GM03348 (cell line): ENCODE data around the gene RPS2.
"Not testable (repeated sequence)": the region's sequence is repeated elsewhere in the genome, so short reads cannot be mapped to it uniquely, and the experiment has no call there.

Source experiments
- DNase-seq: peaks from one replicate; pipeline ENCODE4 v3.0.0; 2012; ENCODE audit warnings: low spot score

RPS2 gene

DNA sequence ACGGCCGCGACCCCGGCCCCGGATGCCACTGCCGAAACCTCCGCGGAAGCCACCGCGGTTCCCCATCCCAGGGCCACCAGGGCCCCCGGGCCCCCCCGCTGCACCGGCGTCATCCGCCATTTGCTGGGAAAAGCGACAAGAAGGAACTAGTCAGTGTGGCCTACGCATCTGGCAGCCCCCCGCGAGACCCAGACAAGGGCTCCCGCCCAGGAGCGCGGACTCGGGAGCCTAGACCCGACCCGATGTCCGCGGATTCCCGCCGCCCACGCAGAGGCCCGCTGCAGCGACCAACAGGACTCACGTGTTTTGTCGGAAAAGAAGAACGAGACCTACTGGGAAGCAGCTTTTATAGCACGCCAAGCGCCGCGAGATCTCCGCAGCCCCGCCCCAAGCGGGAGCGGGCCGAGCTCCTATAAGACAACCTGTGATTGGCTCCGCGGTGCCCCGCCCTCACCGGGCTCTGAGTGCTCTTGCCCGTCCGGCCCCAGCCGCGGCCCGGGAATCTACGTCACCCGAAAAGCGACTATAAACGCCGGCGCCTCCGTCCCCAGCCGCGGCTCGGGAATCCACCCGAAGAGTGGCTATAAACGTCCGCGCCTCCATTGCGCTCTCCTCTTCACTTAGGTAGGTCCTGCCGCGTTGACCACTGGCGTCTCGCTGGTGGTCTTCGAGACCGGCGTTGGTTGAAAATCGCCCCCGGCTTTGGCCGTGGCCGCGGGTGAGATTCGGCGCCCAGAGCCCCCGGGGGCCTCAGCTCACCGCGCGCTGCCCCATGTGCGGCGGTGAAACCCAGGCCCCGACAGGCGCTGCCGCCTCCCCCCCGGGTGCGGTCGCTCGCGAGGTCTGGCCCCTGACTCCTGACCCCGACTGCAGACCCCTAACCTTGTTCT, at the start of gene RPS2:
TSS of gene RPS2 (minus strand) at position 321 of the 890 bp plus-strand sequence. CDS start at position 120, 201 bp downstream.
- peak; percentile 100 for DNase-seq

DNA sequence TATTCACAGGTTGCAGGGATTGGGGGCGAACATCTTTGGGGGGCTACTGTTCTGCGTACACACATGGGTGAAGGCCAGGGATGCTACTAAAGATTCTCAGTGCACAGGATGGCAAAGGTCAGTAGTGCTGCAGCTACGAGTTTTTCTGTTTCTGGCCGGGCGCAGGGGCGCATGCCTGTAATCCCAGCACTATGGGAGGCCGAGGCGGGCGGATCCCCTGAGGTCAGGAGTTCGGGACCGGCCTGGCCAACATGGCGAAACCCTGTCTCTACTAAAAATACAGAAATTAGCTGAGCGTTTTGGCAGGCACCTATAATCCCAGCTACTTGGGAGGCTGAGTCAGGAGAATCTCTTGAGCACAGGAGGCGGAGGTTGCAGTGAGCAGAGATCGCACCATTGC, 48.9 kb upstream of the RPS2 start:
- no peak for DNase-seq

DNA sequence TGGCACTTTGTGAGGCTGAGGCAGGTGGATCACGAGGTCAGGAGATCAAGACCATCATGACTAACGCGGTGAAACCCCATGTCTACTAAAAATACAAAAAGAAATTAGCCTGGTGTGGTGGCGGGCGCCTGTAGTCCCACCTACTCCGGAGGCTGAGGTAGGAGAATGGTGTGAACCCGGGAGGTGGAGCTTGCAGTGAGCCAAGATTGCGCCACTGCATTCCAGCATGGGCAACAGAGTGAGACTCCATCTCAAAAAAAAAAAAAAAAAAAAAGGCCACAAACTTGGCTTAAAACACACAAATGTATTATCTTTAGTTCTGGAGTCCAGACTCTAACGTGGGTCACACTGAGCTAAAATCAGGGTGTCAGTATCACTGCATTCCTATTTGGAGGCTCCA, 47.1 kb upstream of the RPS2 start:
- DNase-seq: not testable (repeated sequence)

DNA sequence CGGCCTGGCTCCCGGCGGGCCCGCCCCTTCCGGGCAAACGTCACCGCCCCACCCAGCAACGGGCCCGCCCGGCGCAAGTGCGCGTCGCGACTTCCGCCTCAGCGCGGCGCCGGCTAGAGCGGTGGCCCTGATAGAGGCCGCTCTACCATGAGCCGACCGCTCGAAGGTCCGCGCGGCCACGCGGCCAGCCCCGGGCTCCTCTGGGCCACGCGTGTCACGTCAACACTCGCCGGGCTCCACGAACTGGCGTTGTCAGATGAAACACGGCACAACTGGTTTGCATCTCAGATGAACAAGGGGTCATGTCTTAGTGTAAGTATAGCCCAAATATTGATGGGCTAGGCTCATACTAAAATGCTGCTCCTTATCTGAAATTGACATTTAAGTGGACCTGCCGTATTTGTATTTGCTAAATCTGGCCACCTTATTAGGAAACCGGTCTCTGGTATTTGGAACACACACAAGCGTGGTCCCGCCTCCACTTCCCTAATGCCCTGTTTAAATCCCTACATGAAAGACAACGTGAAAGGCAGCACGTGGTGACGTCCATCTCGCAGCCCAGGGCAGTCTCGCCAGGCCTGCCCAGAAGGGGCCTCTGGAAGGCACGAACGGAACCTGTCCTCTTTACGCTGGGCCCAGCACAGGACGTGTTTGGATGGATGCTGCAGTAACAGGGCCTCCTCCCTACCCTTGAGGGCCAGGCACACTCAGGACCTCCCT, 45.3 kb upstream of the RPS2 start, which contains the start of gene ZNF598:
TSS of gene ZNF598 (minus strand) at position 31 of the 720 bp plus-strand sequence.
- peak; percentile 96 for DNase-seq

DNA sequence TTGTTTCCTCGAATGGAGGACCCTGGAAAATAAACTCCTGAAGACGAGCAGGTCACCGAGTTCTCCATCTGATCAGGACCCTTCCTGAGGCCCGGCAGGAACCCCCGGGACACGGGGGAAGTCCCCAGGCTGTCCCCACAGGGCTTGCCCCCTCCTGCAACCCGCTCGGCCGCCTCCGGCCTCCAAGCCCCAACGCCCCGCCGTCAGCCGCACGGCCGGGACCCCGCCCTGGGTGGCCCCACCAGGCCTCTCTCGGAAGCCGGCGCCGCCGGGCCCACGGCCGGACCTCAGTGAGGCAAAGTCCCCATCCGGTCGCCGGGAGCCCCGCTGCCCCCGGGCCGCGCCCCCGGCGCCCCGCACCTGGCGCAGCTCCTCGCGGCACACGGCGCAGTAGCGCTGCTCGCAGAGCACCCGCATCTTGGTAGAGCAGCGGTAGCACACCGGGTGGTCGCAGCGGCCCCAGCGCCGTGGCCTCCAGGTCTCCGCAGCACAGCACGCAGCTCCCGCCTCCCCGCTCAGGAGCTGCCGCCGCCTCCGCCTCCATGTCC, 44.6 kb upstream of the RPS2 start:
- DNase-seq: no peak

DNA sequence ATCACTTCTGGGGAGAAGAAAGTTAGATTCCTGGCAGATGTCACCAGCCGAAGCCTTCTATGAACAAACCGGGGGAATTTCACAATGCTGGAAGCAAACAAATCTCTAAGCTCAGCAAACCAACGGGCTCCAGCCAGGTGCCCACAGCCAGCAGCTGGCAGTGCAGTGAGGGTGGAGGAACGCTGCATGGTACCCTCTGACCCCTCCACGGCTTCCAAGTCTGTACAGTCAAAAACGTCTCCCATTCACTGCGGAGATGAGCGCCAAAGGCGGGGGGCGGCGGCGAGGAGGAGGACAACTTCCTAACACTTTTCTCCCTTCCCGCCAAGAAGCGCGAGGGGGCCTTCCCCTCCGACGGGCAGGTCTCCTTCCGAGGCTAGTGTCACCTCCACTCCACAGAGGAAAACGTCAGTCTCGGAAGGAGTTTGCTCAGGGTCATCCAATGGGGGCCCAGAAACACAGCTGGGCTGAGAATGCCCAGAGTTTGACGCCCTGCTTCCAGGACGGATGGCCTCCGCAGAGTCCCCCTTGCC, 44.1 kb upstream of the RPS2 start:
- peak; percentile 53 for DNase-seq

DNA sequence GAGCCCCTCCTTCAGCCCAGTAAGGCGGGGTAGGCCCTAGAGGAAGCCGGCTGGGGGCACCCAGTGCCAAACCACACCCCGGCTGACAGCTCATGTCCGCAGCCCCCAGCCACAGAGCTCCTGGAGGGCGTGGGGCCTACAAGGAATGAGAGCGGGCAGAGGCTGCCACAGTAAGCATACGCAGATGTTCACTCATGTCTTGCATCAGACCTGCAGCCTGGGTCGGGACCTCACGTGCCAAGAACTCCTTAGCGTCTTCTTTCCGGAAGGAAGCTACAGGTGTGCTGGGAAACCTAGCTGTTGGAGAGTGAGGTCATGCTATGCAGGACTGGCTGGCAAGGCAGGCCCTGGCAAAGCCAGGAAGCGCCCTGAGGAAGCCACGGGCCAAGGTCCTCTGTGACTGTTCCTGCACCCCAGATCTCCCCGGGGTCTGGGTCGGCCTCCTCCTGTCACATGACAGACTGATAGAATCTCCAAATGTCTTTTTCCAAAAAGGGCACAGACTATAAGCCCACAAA, 43.4 kb upstream of the RPS2 start:
- DNase-seq: peak; percentile 89

DNA sequence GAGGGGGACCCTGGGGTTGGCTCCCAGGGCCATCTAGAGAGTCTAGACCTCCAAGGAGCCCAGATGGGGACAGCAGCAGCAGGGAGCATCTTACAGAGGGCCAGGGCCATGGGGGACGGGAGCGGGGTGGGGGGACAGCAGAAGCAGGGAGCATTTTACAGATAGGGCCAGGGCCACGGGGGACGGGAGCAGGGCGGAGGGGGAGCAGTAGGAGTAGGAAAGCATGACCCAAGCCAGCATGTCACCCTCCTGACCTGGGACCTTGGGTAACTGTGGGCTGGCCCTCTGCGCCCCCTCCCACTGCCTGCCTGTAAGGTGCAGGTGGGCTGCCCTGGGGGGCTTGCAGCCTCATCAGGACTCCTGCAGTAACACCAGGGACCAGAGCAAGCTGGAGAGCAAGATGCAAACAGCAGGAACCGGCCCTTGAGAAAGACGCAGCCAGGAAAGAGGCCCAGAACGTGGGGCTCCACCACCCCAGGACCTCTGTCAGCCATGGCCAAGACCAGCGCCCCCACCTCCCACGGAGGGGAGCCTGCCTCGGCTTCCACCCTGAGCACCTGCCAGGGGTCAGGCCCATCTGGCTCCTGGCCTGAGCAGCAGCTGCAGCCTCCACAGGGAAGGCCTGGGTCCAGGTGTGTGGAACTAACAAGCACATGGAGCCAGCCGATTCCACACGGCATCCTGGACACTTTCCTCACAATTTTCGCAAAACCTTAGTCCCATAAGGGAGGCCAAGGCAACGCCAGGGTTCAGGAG, 42.6 kb upstream of the RPS2 start:
- no peak for DNase-seq

DNA sequence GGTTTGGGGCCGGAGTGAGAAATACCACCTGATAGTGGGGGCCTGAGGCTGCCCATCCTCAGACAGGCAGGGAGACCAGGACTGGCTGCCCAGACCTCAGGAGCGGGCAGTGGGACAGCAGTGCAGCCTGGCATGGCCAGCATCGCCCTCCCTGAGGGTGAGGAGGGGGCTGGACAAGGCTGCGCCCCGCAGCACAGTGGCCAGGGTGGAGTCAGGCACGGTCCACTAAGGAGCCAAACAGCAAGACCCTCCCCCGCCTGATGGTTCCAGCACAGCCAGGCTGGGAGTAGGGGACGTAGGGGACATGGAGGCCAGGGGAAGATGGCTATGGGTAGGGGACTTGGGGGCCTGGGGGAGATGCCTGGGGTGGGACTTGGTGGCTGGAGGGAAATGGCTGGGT, 41.7 kb upstream of the RPS2 start:
- no peak for DNase-seq

DNA sequence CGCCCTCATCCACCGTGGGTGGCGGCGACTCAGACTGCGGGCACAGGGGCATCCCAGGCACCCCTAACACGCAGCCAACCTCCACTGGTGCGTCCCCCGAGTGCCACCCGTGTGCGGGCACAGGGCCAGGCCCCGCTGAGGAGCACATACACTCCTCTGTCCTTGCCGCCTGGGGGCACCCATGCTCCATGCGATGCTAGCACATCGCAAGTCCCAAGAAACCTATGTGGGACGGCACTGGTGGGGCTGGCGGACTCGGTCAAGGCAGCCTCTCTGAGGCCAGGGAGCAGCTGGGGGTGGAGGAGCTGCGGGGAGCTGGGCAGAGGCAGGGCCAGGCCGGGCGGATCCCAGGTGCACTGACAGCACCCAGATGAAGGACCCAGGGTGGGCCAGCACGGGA, 41.0 kb upstream of the RPS2 start:
- DNase-seq: no peak

DNA sequence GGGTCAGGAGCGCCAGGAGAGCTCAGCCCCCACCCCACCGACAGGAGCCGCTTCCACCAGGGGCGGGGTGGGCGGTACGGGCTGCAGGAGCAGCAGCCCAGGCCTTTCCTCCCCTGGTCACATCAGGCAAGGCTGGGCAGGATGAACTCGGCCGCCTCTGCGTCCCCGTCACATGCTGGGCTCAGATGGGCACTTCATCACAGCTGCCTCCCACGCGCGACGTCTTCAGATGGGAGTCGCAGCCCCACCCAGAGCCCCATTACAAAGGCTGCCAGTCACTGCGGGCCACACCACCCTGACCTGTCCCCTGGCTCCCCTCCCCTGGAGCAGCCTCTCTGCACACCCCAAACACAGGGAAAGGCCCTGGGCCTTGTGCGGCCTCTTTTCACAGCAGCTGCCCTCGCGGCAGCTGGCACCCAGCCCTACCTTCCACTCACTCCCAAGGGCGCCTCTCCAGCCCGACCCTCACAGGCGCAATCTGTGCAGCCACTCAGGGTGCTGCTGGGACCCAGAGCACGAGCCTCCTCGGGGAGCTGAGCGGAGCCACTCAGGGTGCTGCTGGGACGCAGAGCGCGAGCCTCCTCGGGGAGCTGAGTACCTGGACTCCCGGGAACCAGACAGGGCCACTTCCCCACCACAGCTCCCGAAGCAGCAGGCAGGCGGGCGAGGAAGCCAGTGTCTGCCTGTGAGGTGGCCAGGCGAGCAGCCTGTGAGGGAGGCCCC, 40.3 kb upstream of the RPS2 start:
- no peak for DNase-seq

DNA sequence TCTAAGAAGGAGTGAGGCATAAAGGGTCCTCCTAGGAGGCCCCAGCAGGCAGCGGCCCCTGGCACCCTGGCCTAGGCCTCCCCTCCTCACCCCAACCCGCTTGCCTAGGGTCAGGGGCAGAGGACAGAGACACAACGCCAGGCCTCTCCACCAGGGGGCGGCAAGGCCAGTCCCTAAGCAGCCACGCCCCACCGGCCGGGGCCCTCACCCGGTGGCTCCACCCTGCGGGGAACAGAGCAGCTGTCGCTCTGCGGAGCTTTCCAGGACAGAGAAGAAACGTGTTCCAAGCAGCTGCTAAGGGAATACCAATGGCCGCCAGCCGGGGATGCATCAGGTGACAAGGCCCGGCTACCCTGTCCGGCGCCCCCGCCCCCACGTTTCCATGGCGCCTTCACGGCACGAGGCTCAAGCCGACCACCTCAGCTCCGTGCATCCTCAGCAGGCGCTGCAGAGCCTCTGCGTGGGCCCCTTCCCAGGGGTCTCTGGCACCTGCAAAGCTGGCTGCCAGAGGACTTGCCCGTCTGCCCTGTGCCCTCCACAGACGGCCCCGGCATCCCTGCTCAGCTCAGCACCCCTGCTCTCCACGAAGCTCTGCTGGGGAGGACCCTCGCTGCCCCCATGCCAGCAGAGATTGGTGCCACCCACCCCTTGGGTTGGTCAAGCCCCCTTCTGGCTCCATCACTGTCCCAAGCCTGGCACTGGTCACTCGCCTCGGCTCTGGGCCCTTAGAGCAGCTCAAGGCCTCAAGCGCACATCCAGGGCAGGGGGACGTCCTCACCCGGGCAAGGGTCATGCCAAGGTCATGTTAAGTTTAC, 39.4 kb upstream of the RPS2 start:
- peak; percentile 94 for DNase-seq

DNA sequence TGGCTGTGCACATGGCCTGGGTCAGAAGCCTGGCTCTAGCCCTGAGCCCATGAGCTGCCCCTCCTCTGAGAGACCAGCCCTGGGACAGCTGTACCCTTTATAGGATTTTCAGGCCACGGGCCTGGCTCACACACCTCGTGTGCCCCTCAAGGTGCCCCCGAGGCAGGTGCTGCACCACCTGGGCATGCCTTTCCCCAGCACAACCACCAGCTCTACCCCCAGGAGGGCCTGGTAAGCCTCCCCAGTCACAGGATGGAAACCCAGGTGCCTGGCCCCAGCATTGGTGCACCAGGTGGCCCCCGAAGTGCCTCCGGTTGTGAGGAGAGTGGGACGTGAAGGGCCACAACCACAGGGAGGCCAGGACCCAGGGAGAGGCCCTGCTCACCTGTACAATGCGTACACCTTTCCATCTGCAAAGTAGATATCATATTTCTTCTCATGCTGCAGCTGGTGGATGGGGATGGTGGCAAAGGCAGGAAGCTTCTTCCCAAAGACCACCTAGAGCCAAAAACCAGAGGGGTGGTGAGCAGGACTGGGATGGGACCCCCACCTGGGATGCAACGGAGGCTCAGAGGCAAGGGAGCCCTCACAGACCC, 38.7 kb upstream of the RPS2 start:
- DNase-seq: no peak

DNA sequence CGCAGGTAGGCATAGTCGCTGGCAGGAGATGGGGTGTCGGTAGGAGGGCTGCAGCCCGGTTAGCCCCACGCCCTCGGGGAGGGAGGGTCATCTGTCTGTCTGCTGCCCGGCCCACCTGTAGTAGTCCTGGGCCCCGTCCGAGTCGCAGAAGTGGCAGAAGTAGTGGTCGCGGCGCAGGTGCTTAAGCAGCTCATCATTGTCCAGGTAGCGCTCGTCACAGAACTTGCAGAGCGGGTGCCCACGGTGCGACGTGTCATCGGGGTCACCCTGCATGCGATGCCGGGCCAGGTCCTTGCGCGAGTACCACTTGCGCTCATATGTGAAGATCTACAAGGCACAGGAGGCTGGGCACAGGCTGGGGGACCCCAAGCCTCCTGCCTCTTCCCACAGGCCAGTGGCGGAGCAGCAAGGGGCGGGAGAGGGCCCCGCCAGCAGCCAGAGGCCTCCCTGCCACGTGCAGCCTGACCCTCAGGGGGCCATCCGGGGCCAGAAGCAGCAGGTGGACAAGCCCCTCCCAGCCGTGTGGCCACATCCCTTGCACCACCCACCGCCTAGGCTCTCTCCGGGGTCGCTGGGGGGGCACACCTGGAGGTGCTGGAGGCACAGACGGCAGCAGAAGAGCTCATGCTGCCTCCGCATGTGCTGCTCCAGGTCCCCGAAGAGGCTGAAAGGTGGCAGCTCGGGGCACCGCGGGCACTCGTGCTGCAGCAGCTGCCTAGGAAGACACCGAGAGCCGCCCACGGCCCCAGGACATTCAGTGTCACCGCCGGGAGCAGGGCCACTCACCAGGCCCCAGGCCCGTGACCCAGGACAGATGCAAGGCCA, 38.0 kb upstream of the RPS2 start:
- no peak for DNase-seq

DNA sequence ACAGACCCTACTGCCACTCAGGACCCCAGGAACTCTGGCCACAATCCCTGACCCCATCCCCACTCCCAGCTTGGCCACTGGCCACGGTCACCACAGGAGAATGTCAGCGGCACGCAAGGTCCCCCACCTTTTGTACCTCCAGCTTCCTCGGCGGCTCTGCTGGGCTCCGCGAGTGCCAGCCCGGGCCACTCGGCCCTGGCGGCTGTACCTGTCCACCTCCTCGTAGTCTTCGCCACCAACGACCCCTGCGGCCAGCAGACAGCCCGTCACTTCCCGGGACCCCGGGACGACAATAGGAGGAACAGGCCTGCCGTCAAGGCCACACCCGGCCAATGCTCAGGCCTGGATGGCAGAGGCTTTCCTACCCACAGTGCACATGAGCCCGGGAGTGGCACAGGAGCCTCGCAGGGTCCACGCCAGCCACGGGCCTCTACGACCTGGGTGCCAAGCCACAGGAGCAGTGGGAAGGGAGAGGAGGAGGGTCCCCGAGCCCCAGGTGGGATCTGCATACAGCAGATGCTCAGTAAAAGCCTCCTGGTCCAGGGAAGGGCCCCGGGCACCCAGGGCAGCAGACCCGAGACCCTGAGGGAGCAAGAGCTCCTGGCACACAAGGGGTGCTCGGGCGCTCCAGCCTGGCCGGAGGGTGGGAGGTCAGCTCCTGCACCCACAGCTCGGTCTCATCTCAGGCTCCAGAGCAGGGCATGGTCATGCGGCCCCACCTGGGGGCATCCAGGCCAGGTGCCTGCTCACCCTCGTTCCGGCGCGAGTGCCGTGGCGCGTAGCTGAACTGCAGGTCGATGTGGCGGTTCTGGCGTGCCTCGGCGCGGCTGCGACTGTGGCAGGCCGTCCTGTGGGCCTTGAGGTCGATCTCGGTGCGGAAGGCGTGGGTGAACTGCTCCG, 37.1 kb upstream of the RPS2 start:
- DNase-seq: no peak

DNA sequence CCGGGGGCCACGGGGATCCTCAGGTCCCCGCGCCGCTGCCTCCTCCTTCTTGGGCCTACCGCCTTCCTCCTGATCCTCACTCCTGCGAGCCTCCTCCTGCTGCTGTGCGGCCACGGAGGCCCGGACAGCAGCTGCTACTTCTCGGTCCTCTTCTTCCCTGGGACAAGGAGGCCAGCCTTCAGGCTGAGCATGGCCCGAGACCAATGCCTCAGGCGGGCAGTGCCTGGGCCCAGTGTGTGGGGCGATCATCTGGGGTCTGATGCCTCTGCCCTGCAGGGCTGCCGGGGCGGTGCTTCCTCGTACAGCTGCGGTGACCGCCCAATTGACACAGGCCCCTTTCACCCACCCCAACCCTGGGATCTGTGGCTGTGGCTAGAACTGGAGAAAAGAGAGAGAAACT, 36.4 kb upstream of the RPS2 start:
- DNase-seq: no peak

DNA sequence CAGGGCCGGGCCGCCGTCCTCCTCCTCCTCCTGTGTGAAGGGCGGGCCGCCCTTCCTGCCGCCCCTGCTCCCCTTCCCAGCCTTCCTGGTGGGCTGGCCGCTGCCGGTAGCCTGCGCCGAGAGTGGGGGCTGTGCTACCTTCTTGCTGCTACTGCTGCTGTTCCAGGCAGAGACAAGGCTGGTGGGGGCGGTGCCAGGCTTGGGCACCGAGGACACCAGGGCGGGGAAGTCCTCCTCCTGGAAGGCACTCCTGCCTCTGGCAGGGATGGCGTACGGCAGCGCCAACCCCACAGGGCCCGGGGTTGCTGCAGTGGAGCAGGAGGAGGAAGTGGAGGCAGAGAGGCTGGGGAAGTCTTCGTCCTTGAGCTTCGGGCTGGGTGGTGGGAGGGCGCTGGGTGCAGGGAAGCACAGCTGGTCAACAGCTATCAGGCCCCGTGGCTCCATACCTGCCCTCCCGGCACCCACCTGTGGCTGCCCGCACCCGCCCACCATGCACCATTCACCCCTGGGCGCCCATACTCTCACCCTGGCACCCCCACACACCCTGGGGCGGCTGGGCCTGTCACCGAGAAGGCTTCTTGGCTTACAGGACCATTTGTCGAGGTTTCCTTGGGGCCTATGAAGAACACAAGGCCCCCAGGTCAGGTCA, 35.4 kb upstream of the RPS2 start:
- no peak for DNase-seq
